Measurements from ENCODE around the gene CLEC16A. TPM values are rescaled to one million over a fixed set of nuclear protein-coding genes. Genes with fewer than 3 reads are reported as not detected.

The CLEC16A gene
- total and polyA plus RNA-seq, 9 of the 15 experiments (the other 6 are each of a cell fraction or from before 2014, with no cell fraction given), result 1.00 to 22.3 (median 10.0) TPM

- no peak for TF ChIP-seq ZNF280A (IDR thresholded peaks at IDR 0.05; ENCODE audit: low read depth, partially characterized antibody)
These were observed 62.3 kb downstream of the CLEC16A start (continued) for GRCh38 chr16:11006656-11007055.

- CTCF ChIA-PET (ENCODE audit: low intra/inter-chr PET ratio), result no interaction called here
- no TSS peak for BruUV-seq (replicated peaks)
- no peak for TF ChIP-seq POLR2AphosphoS2 (IDR thresholded peaks at IDR 0.05; ENCODE audit: low read length)
- no peak for TF ChIP-seq MAFG (tag; conservative IDR thresholded peaks at IDR 0.05)
- TF ChIP-seq ZNF764 (CRISPR knock-in tag; IDR thresholded peaks at IDR 0.05; ENCODE audit: low read depth), result no peak
- no peak for TF ChIP-seq SMARCA5 (IDR thresholded peaks at IDR 0.05)
- TF ChIP-seq ZBTB43 (CRISPR knock-in tag; IDR thresholded peaks at IDR 0.05), result no peak
- no peak for TF ChIP-seq DDX20 (tag; IDR thresholded peaks at IDR 0.05; ENCODE audit: low read depth)
- no peak for TF ChIP-seq ZNF507 (tag; conservative IDR thresholded peaks at IDR 0.05)
- TF ChIP-seq MECOM (CRISPR knock-in tag; IDR thresholded peaks at IDR 0.05), result no peak
- TF ChIP-seq NR2C1 (IDR thresholded peaks at IDR 0.05), result no peak
- TF ChIP-seq NR2C1 (tag; IDR thresholded peaks at IDR 0.05), result no peak
- TF ChIP-seq CCNT2 (IDR thresholded peaks at IDR 0.05; ENCODE audit: borderline replicate concordance, extremely low read depth, insufficient read length, low read depth, low read length), result no peak
- no peak for TF ChIP-seq ETV1 (tag; conservative IDR thresholded peaks at IDR 0.05; ENCODE audit: low read depth)
- no peak for TF ChIP-seq NBN (IDR thresholded peaks at IDR 0.05; ENCODE audit: low read depth)
- no peak for TF ChIP-seq ZMIZ1 (IDR thresholded peaks at IDR 0.05; ENCODE audit: low read depth in 2 of 2, low read length in 2 of 2)
- no peak for TF ChIP-seq CHCHD3 (CRISPR knock-in tag; IDR thresholded peaks at IDR 0.05)
- TF ChIP-seq SMARCA4 (IDR thresholded peaks at IDR 0.05), result no peak
These were observed 63.4 kb downstream of the CLEC16A start for GRCh38 chr16:11007714-11008280.

More at GRCh38 chr16:11007714-11008280, 63.4 kb downstream of the CLEC16A start:
- ATAC-seq (no peak), FAIRE-seq (no peak), DNase-seq (ENCODE audit: extremely low read depth in 1 of 4, low spot score in 3 of 4) (no peak)
- Histone ChIP-seq H3K4me2 (ENCODE audit: insufficient read depth, low read length) (no peak overlapping the region), H2AFZ (ENCODE audit: low read depth, low read length) (no peak overlapping the region), H3K9me1 (ENCODE audit: control insufficient read depth, insufficient read depth, low read length) (no peaks in the 10 kb centered on the region), H3K9ac (ENCODE audit: insufficient read depth in 1 of 2, low read depth in 2 of 2, low read length in 2 of 2) (no peak overlapping the region), H3K4me3 (no peak overlapping the region), H3K27me3 (ENCODE audit: control insufficient read depth in 2 of 2, insufficient read depth in 2 of 2, low read length in 2 of 2) (no peaks in the 10 kb centered on the region), H3K79me2 (ENCODE audit: control insufficient read depth, insufficient read depth, low read length) (no peaks in the 10 kb centered on the region), H3K27ac (ENCODE audit: extremely low read depth, low read depth, low read length) (no peak overlapping the region), H4K20me1 (replicated peaks; ENCODE audit: control insufficient read depth, insufficient read depth, low read length) (no peaks in the 10 kb centered on the region), H3K4me1 (replicated peaks in 1 of 2; ENCODE audit: control insufficient read depth in 2 of 2, insufficient read depth in 2 of 2, low read length in 2 of 2) (no peaks in the 10 kb centered on the region; a peak in 1 of 5 replicates), H3K9me3 (replicated peaks; ENCODE audit: control insufficient read depth, insufficient read depth, low read depth, low read length) (no peaks in the 10 kb centered on the region), H3K36me3 (ENCODE audit: control insufficient read depth, insufficient read depth, low read length) (peaks cover 21% of the 10 kb centered on the region; the same call in 2 of the 3 replicates)
- in situ Hi-C loops (cut with MboI) (no loop called here), intact Hi-C loops (cut with micrococcal nuclease) (no loop called here)
- WGBS (ENCODE audit: insufficient coverage, low coverage, missing lambda C conversion rate), result 65% methylated on average over 7 of the region's 7 CpGs
- POLR2A ChIA-PET, result no interaction called here

Measured in K562 (cell line).